Karpas-422 (cell line): ENCODE measurements around the gene ADGRF4. TPM values are rescaled to one million over a fixed set of nuclear protein-coding genes. Genes with fewer than 3 reads are reported as not detected.

Source experiments
- DNase-seq: peaks from one replicate; pipeline ENCODE4 v3.0.0-alpha.2; 2015
- H2AFZ ChIP-seq: fragments of 200-600 bp; sonication (generic); 2 replicates; pipeline ENCODE4 v1.6.1; 2014; ENCODE audit warnings: antibody characterized with exemption, low read length, mixed read lengths
- H3K27ac ChIP-seq: fragments of 200-600 bp; sonication (generic); 2 replicates; pipeline ENCODE4 v1.5.1; 2014; ENCODE audit warnings: mild to moderate bottlenecking, low read length, moderate library complexity
- H3K27me3 ChIP-seq: fragments of 200-600 bp; sonication (generic); 2 replicates; pipeline ENCODE4 v1.6.1; 2014; ENCODE audit warnings: low read length, mixed read lengths
- H3K36me3 ChIP-seq: fragments of 200-600 bp; sonication (generic); 2 replicates; pipeline ENCODE4 v1.6.1; 2014; ENCODE audit warnings: low read length, mixed read lengths; ENCODE audit not compliant: insufficient read depth
- H3K4me1 ChIP-seq: fragments of 200-600 bp; sonication (generic); 2 replicates; pipeline ENCODE4 v1.6.1; 2014; ENCODE audit warnings: mild to moderate bottlenecking, low read length, mixed read lengths
- H3K4me2 ChIP-seq: fragments of 200-600 bp; sonication (generic); 2 replicates; pipeline ENCODE4 v1.6.1; 2014; ENCODE audit warnings: low read length, low read depth, mild to moderate bottlenecking; ENCODE audit not compliant: poor library complexity, severe bottlenecking
- H3K4me3 ChIP-seq: fragments of 200-600 bp; sonication (generic); 2 replicates; pipeline ENCODE4 v1.5.1; 2014; ENCODE audit warnings: mild to moderate bottlenecking, antibody characterized with exemption, low read length, mixed read lengths
- H3K79me2 ChIP-seq: fragments of 200-600 bp; sonication (generic); 2 replicates; pipeline ENCODE4 v1.6.1; 2014; ENCODE audit warnings: mild to moderate bottlenecking, low read length, mixed read lengths
- H3K9ac ChIP-seq: fragments of 200-600 bp; sonication (generic); 2 replicates; pipeline ENCODE4 v1.6.0; 2014; ENCODE audit warnings: low read length
- H3K9me2 ChIP-seq: fragments of 200-600 bp; sonication (generic), shearing (Covaris generic); replicated peaks from 2 replicates; pipeline ENCODE4 v1.6.0; 2014; ENCODE audit warnings: mild to moderate bottlenecking, low read length, moderate library complexity; ENCODE audit not compliant: insufficient read depth
- H3K9me3 ChIP-seq: fragments of 300-700, 200-600 bp; sonication (generic); 2 replicates; pipeline ENCODE4 v1.6.1; 2014; ENCODE audit warnings: low read length, mixed read lengths
- H4K20me1 ChIP-seq: fragments of 200-600 bp; sonication (generic); 2 replicates; pipeline ENCODE4 v1.6.1; 2014; ENCODE audit warnings: mild to moderate bottlenecking, antibody characterized with exemption, low read length, low read depth; ENCODE audit not compliant: insufficient read depth
- total RNA-seq: library from RNA; depleted of rRNA; stranded (reverse); fragments of >200 nt; shearing (Covaris generic); gene quantifications from 2 replicates; pipeline ENCODE4 v1.2.3, GENCODE V29; 2014; ENCODE audit warnings: low replicate concordance

Gene ADGRF4
- total RNA-seq, 1 experiment from 2014 or later = not detected

DNA sequence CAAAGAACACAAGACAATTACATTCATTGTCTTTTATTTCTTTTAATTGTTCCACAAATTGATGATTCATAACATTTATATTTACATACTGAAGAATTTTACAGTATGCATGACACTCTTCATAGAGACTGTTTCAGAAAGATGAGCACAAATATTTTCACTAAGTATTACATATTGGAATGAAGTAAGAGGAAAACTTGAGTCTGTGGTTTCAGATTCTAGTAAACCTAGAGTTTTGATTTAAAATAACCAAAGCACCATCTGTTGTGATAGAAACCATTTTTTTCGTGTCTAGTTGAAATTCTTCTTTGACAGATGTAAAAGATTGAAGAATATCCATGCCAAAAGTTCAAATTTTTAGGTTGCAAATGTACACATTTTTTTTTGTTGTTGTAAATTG, 51.4 kb downstream of the ADGRF4 start:
- Histone ChIP-seq H3K4me1 (no peaks in the 10 kb centered on the region), H3K9ac (no peak overlapping the region), H3K4me2 (no peak overlapping the region), H2AFZ (no peak overlapping the region), H3K27me3 (no peaks in the 10 kb centered on the region), H4K20me1 (no peaks in the 10 kb centered on the region), H3K79me2 (no peaks in the 10 kb centered on the region), H3K9me3 (no peaks in the 10 kb centered on the region), H3K4me3 (no peak overlapping the region), H3K9me2 (no peaks in the 10 kb centered on the region), H3K36me3 (no peaks in the 10 kb centered on the region), H3K27ac (no peak overlapping the region)
- DNase-seq = no peak

DNA sequence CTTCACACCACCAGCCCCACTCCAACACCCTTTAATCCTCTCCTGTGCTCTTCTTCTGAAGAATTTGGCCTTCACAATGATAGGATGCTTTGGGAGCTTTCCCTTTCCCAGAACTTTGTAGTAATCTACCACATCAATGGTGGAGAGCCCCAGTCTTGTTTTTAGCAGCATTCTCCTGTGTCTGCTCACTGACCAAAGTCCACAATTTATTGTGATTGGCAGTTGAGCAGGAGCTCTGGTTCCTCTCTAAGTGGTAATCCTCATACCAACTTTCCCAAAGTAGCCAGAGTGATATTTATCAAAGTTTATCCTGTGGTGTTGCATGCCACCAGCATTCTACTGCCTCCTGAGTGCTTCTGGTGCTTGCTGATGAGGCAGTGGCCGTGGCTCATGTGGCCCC, 54.4 kb downstream of the ADGRF4 start:
- no peaks in the 10 kb centered on the region for H3K36me3 ChIP-seq
- no peak overlapping the region for H2AFZ ChIP-seq
- no peaks in the 10 kb centered on the region for H3K27me3 ChIP-seq
- no peaks in the 10 kb centered on the region for H3K79me2 ChIP-seq
- H3K4me1 ChIP-seq = no peaks in the 10 kb centered on the region
- H3K9me3 ChIP-seq = no peaks in the 10 kb centered on the region
- H4K20me1 ChIP-seq = no peaks in the 10 kb centered on the region
- no peaks in the 10 kb centered on the region for H3K9me2 ChIP-seq
- DNase-seq = no peak
- no peak overlapping the region for H3K27ac ChIP-seq
- H3K4me3 ChIP-seq = no peak overlapping the region
- no peak overlapping the region for H3K9ac ChIP-seq
- H3K4me2 ChIP-seq = no peak overlapping the region

- no peaks in the 10 kb centered on the region for H4K20me1 ChIP-seq
- no peak overlapping the region for H3K27ac ChIP-seq
- no peaks in the 10 kb centered on the region for H3K79me2 ChIP-seq
- no peaks in the 10 kb centered on the region for H3K9me2 ChIP-seq
- H3K27me3 ChIP-seq = 0 out of 2 replicates have a peak, but pooled peaks cover 2% of the 10 kb centered on the region
- no peak overlapping the region for H3K4me2 ChIP-seq
- H3K9me3 ChIP-seq = no peaks in the 10 kb centered on the region
- no peak overlapping the region for H2AFZ ChIP-seq
- no peaks in the 10 kb centered on the region for H3K4me1 ChIP-seq
- no peak overlapping the region for H3K4me3 ChIP-seq
- DNase-seq = no peak
- H3K36me3 ChIP-seq = no peaks in the 10 kb centered on the region
- no peak overlapping the region for H3K9ac ChIP-seq
Measured at GRCh38 chr6:47759364-47759763, 61.0 kb downstream of the ADGRF4 start.

DNA sequence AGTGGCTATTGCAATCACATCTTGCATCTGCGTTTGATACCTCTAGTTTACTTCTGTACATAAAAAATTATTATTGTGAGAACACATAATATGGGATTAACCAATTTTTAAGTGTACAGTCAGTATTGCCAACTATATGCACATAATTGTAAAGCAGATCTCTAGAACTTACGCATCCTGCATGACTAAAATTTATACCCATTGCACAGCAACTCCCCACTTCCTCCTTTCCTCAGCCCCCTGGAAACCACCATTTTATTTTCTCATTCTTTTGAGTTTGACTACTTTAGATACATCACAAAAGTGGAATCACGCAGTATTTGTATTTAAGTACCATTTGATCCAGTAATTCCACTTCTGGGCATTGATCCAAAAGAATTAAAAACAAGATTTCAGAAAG, 64.1 kb downstream of the ADGRF4 start:
- Histone ChIP-seq H3K27ac (no peak overlapping the region), H3K4me3 (no peak overlapping the region), H3K27me3 (0 out of 2 replicates have a peak, but pooled peaks cover 2% of the 10 kb centered on the region), H3K9ac (no peak overlapping the region), H3K4me1 (no peaks in the 10 kb centered on the region), H2AFZ (no peak overlapping the region), H4K20me1 (no peaks in the 10 kb centered on the region), H3K9me2 (no peaks in the 10 kb centered on the region), H3K9me3 (no peaks in the 10 kb centered on the region), H3K4me2 (no peak overlapping the region), H3K79me2 (no peaks in the 10 kb centered on the region), H3K36me3 (no peaks in the 10 kb centered on the region)
- DNase-seq = no peak

DNA sequence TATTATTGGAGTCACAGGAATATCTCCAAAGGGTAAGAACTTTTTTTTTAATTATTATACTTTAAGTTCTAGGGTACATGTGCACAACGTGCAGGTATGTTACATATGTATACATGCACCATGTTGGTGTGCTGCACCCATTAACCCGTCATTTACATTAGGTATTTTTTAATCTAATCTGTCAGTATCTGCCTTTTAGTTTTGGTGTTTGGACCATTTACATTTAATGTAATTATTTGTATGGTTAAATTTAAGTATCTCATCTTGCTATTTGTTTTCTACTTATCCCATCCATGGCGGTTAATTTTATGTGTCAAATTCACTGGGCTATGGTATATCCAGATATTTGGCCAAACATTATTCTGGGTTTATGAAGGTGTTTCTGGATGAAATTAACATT, 68.1 kb downstream of the ADGRF4 start:
- Histone ChIP-seq H3K4me3 (no peak overlapping the region), H4K20me1 (no peaks in the 10 kb centered on the region), H3K9ac (no peak overlapping the region), H3K79me2 (no peaks in the 10 kb centered on the region), H3K4me1 (no peaks in the 10 kb centered on the region), H3K9me3 (no peaks in the 10 kb centered on the region), H3K27me3 (0 out of 2 replicates have a peak, but pooled peaks cover 2% of the 10 kb centered on the region), H3K4me2 (no peak overlapping the region), H3K9me2 (no peaks in the 10 kb centered on the region), H2AFZ (no peak overlapping the region), H3K27ac (no peak overlapping the region), H3K36me3 (no peaks in the 10 kb centered on the region)
- DNase-seq = no peak

DNA sequence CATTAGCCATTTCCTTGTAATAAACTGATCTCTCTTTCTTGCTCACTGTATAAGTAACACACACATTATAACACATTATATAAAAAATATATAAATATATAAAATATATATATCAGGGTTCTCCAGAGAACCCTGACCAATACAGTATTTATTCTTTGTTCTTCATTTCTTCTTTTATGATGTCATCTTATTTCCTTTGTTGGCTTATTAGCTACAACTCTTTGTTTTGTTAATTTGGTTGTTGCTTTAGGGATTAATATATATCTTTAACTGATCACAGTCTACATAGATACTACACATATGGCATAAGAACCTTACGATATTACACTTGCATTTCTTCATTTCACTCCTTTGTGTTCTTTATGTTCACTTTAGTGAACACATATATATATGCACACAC, 68.7 kb downstream of the ADGRF4 start:
- Histone ChIP-seq H3K9ac (no peak overlapping the region), H3K9me2 (no peaks in the 10 kb centered on the region), H3K79me2 (no peaks in the 10 kb centered on the region), H3K4me2 (no peak overlapping the region), H2AFZ (no peak overlapping the region), H3K27ac (no peak overlapping the region), H3K4me1 (no peaks in the 10 kb centered on the region), H3K27me3 (0 out of 2 replicates have a peak, but pooled peaks cover 2% of the 10 kb centered on the region), H3K36me3 (no peaks in the 10 kb centered on the region), H3K9me3 (no peaks in the 10 kb centered on the region), H3K4me3 (no peak overlapping the region), H4K20me1 (no peaks in the 10 kb centered on the region)
- DNase-seq = no peak

DNA sequence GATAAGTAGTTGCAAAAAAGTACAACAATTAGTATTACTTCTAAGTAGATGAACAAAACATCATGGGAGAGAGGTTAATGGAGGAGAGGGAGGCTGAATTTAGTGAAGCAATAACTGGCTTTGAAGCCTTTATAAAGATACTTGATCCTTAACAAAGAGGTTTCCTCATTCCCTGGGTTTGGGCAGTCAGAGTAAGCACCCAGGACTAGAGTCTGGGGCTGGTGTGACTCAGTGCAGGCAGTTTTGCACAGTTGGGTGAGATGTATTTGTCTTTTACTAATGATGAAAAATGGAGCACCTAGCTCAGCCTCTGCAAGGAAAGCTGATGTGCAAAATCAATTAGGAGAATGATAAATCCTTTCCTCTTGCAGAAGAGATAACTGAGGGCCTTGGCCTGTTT, 71.6 kb downstream of the ADGRF4 start:
- no peak overlapping the region for H2AFZ ChIP-seq
- H3K4me3 ChIP-seq = no peak overlapping the region
- H3K9me2 ChIP-seq = no peaks in the 10 kb centered on the region
- no peaks in the 10 kb centered on the region for H3K79me2 ChIP-seq
- no peak overlapping the region for H3K9ac ChIP-seq
- no peaks in the 10 kb centered on the region for H3K9me3 ChIP-seq
- H4K20me1 ChIP-seq = no peaks in the 10 kb centered on the region
- H3K27me3 ChIP-seq = no peaks in the 10 kb centered on the region
- H3K27ac ChIP-seq = no peak overlapping the region
- DNase-seq = no peak
- no peaks in the 10 kb centered on the region for H3K36me3 ChIP-seq
- H3K4me2 ChIP-seq = no peak overlapping the region
- no peaks in the 10 kb centered on the region for H3K4me1 ChIP-seq
